CD14-positive monocyte (primary cell): ENCODE data around the gene RAMACL. TPM values are rescaled to one million over a fixed set of nuclear protein-coding genes. Genes with fewer than 3 reads are reported as not detected.

Source experiments
- DNase-seq, 3 donors: peaks; one replicate each; pipeline ENCODE4 v3.0.0-alpha.2; 2011 to 2022
- H2AFZ ChIP-seq: 2 replicates; pipeline ENCODE4 v1.6.0; 2012; ENCODE audit warnings: mild to moderate bottlenecking, low read depth, low read length, inconsistent platforms; ENCODE audit not compliant: insufficient read depth, poor library complexity, severe bottlenecking
- H3K27ac ChIP-seq, 2 donors: 1 replicate in 1 of 2; 2 replicates in 1 of 2; pipeline ENCODE4 v1.5.1; 2012 to 2013; ENCODE audit warnings: low read length in 2 of 2, control low read depth in 1 of 2, inconsistent platforms in 1 of 2, low read depth in 1 of 2, mild to moderate bottlenecking in 1 of 2
- H3K27me3 ChIP-seq, 2 donors: one replicate each; pipeline versions ENCODE4 v1.6.0 to v1.6.1; 2011 to 2013; ENCODE audit warnings: low read length in 2 of 2; ENCODE audit not compliant: control insufficient read depth in 2 of 2, insufficient read depth in 2 of 2
- H3K36me3 ChIP-seq, 2 donors: replicated peaks in 1 of 2; 1 replicate in 1 of 2; 2 replicates in 1 of 2; pipeline versions ENCODE4 v1.5.1 to v1.6.1; 2012 to 2013; ENCODE audit warnings: low read length in 2 of 2, control low read depth in 1 of 2, inconsistent platforms in 1 of 2, mild to moderate bottlenecking in 1 of 2; ENCODE audit not compliant: insufficient read depth in 2 of 2, control insufficient read depth in 1 of 2
- H3K4me1 ChIP-seq, 2 donors: 1 replicate in 1 of 2; 2 replicates in 1 of 2; pipeline versions ENCODE4 v1.5.1 to v1.6.1; 2012 to 2013; ENCODE audit warnings: low read length in 2 of 2, control low read depth in 1 of 2, inconsistent platforms in 1 of 2, mild to moderate bottlenecking in 1 of 2, moderate library complexity in 1 of 2; ENCODE audit not compliant: insufficient read depth in 2 of 2, control insufficient read depth in 1 of 2
- H3K4me2 ChIP-seq: replicated peaks from 2 replicates; pipeline ENCODE3; 2012; ENCODE audit warnings: low read length, moderate library complexity, mild to moderate bottlenecking; ENCODE audit not compliant: poor library complexity, severe bottlenecking; ENCODE audit errors: extremely low read depth
- H3K4me3 ChIP-seq, 3 experiments: fragments of 200-600 bp in 1 of 3; sonication (generic) in 1 of 3; replicated peaks in 1 of 3; 1 replicate in 2 of 3; 2 replicates in 1 of 3; pipeline ENCODE4 v1.5.1; 2011 to 2013; ENCODE audit warnings: low read length in 3 of 3, mild to moderate bottlenecking in 3 of 3, control low read depth in 2 of 3, low read depth in 2 of 3, inconsistent platforms in 1 of 3, moderate library complexity in 1 of 3
- H3K79me2 ChIP-seq: 2 replicates; pipeline ENCODE4 v1.6.0; 2012; ENCODE audit warnings: mild to moderate bottlenecking, control low read depth, inconsistent platforms, low read length, moderate library complexity; ENCODE audit not compliant: insufficient read depth
- H3K9ac ChIP-seq: 2 replicates; pipeline ENCODE4 v1.6.0; 2017; ENCODE audit warnings: low read length, mild to moderate bottlenecking; ENCODE audit not compliant: insufficient read depth, poor library complexity, severe bottlenecking
- H3K9me3 ChIP-seq, 2 donors: replicated peaks in 1 of 2; 1 replicate in 1 of 2; 2 replicates in 1 of 2; pipeline versions ENCODE4 v1.5.1 to v1.6.1; 2012 to 2013; ENCODE audit warnings: low read length in 2 of 2, control low read depth in 1 of 2; ENCODE audit not compliant: control insufficient read depth in 1 of 2, insufficient read depth in 1 of 2
- H4K20me1 ChIP-seq: 2 replicates; pipeline ENCODE4 v1.6.0; 2012; ENCODE audit warnings: mild to moderate bottlenecking, low read length, control low read depth, moderate library complexity; ENCODE audit not compliant: insufficient read depth
- H3K27ac Mint-ChIP-seq, 7 donors: one replicate each; pipeline ENCODE4 v1.8.0; 2020; ENCODE audit warnings: mild to moderate bottlenecking in 7 of 7, mixed read lengths in 7 of 7, moderate library complexity in 6 of 7, inconsistent platforms in 2 of 7
- H3K27me3 Mint-ChIP-seq, 3 donors: one replicate each; pipeline ENCODE4 v1.8.0; 2021 to 2022; ENCODE audit warnings: low read depth in 3 of 3, mild to moderate bottlenecking in 3 of 3, mixed read lengths in 3 of 3, moderate library complexity in 3 of 3, inconsistent platforms in 1 of 3
- H3K36me3 Mint-ChIP-seq, 2 donors: one replicate each; pipeline ENCODE4 v1.8.0; 2020; ENCODE audit warnings: mixed read lengths in 2 of 2, inconsistent platforms in 1 of 2, mild to moderate bottlenecking in 1 of 2
- H3K4me1 Mint-ChIP-seq: one replicate; pipeline ENCODE4 v1.8.0; 2020; ENCODE audit warnings: mild to moderate bottlenecking, mixed read lengths
- H3K4me3 Mint-ChIP-seq, 2 donors: one replicate each; pipeline ENCODE4 v1.8.0; 2020; ENCODE audit warnings: mild to moderate bottlenecking in 2 of 2, mixed read lengths in 2 of 2, moderate library complexity in 1 of 2
- H3K9me3 Mint-ChIP-seq, 7 donors: one replicate each; pipeline ENCODE4 v1.8.0; 2020 to 2022; ENCODE audit warnings: mixed read lengths in 7 of 7, mild to moderate bottlenecking in 6 of 7, moderate library complexity in 6 of 7, inconsistent platforms in 2 of 7
- WGBS: methylation state at CpG from one replicate; pipeline ENCODE4 v1.1.5; 2013; ENCODE audit warnings: missing lambda C conversion rate; ENCODE audit not compliant: insufficient coverage; 5-methylcytosine and 5-hydroxymethylcytosine counted together
- intact Hi-C, 2 donors: fragments of 100-400 bp; cut with micrococcal nuclease; formaldehyde crosslinking; loops; one replicate each; pipeline versions ENCODE4 v1.15.0 to v1.15.1; 2023
- polyA plus RNA-seq, 3 donors: library from polyadenylated mRNA; depleted of rRNA in 1 of 3; unstranded in 2 of 3; stranded (reverse) in 1 of 3; fragments of 300-500 nt in 2 of 3; fragments of >200 nt in 1 of 3; fragmentation: Illumina TruSeq in 2 of 3; gene quantifications; 1 replicate in 2 of 3; 2 replicates in 1 of 3; pipeline ENCODE4 v1.2.3, GENCODE V29; 2012 to 2021
- TF ChIP-seq, protein P1 (sequence below): fragments of 200-600 bp; IDR thresholded peaks from one replicate; pipeline ENCODE4 v1.8.0; 2022; ENCODE audit warnings: antibody characterized with exemption, mild to moderate bottlenecking

Gene RAMACL
- polyA plus RNA-seq, 3 donors = 0.05 to 0.33 (median 0.11) TPM

- H3K4me1 ChIP-seq = no peaks in the 10 kb centered on the region
- intact Hi-C loops = loop anchor here (10.0 kb wide), 3 partner anchors 236 to 366 kb away; partner anchors contain the start of genes MPC1 (in 1 of the 2) and RNASET2 (in 1 of the 2)
- no peaks in the 10 kb centered on the region for H3K36me3 ChIP-seq
- H3K79me2 ChIP-seq = no peaks in the 10 kb centered on the region
- Mint-ChIP-seq H3K9me3 (peaks cover 0 to 9% (median 4%) of the 10 kb centered on the region in 7 donors), H3K4me3 (no peak overlapping the region), H3K27me3 (peaks cover 7 to 13% (median 11%) of the 10 kb centered on the region in 3 donors), H3K4me1 (peaks cover 3% of the 10 kb centered on the region), H3K27ac (no peak overlapping the region), H3K36me3 (peaks cover 6 to 7% of the 10 kb centered on the region in 2 donors)
- H3K4me3 ChIP-seq = no peak overlapping the region
- no peak overlapping the region for H3K9ac ChIP-seq
- H3K4me2 ChIP-seq = no peak overlapping the region
- peaks cover 3 to 4% of the 10 kb centered on the region in 2 donors for H3K27me3 ChIP-seq
- WGBS = 98% methylated on average over 4 of the region's 8 CpGs
- no peaks in the 10 kb centered on the region for H4K20me1 ChIP-seq
- H3K27ac ChIP-seq = no peak overlapping the region
- H3K9me3 ChIP-seq = no peaks in the 10 kb centered on the region
- no peak for DNase-seq
- TF ChIP-seq, protein P1, sequence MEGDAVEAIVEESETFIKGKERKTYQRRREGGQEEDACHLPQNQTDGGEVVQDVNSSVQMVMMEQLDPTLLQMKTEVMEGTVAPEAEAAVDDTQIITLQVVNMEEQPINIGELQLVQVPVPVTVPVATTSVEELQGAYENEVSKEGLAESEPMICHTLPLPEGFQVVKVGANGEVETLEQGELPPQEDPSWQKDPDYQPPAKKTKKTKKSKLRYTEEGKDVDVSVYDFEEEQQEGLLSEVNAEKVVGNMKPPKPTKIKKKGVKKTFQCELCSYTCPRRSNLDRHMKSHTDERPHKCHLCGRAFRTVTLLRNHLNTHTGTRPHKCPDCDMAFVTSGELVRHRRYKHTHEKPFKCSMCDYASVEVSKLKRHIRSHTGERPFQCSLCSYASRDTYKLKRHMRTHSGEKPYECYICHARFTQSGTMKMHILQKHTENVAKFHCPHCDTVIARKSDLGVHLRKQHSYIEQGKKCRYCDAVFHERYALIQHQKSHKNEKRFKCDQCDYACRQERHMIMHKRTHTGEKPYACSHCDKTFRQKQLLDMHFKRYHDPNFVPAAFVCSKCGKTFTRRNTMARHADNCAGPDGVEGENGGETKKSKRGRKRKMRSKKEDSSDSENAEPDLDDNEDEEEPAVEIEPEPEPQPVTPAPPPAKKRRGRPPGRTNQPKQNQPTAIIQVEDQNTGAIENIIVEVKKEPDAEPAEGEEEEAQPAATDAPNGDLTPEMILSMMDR = no peak
- no peak overlapping the region for H2AFZ ChIP-seq
Observed at GRCh38 chr6:166620478-166621113, 34.1 kb upstream of the RAMACL start.

DNA sequence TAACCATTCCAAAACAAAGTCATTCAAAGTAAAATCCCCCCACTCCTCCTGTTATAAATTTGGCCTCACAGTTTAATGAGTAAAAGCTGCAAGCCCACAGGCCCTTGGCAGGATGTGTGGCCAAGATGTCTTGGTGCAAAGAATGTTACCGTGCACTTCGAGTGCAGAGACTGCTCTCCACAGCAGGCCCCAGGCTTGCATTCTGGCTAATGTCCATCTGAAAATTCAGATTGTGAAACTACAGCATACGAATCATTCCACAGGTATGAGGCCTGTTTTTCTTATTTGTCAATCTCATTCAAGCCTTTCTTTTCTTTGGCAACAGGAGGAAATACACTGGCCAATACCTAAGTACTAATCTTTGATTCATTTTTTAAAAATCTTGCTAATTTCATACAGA lies 33.4 kb upstream of the RAMACL start:
- H2AFZ ChIP-seq = no peak overlapping the region
- Mint-ChIP-seq H3K36me3 (peaks cover 6 to 7% of the 10 kb centered on the region in 2 donors), H3K9me3 (peaks cover 0 to 9% (median 4%) of the 10 kb centered on the region in 7 donors), H3K4me1 (peaks cover 3% of the 10 kb centered on the region), H3K27me3 (peaks cover 3 to 7% (median 4%) of the 10 kb centered on the region in 3 donors), H3K27ac (no peak overlapping the region), H3K4me3 (no peak overlapping the region)
- no peak overlapping the region for H3K4me2 ChIP-seq
- H3K27me3 ChIP-seq = no peaks in the 10 kb centered on the region
- no peak overlapping the region for H3K4me3 ChIP-seq
- H3K79me2 ChIP-seq = no peaks in the 10 kb centered on the region
- intact Hi-C loops = loop anchor here (10.0 kb wide), 3 partner anchors 235 to 365 kb away; partner anchors contain the start of genes MPC1 (in 1 of the 2) and RNASET2 (in 1 of the 2)
- no peak for DNase-seq
- no peaks in the 10 kb centered on the region for H4K20me1 ChIP-seq
- H3K9ac ChIP-seq = no peak overlapping the region
- TF ChIP-seq, protein P1 = no peak
- no peaks in the 10 kb centered on the region for H3K4me1 ChIP-seq
- no peaks in the 10 kb centered on the region for H3K9me3 ChIP-seq
- WGBS = 92% methylated on average over 2 of the region's 3 CpGs
- no peak overlapping the region for H3K27ac ChIP-seq
- no peaks in the 10 kb centered on the region for H3K36me3 ChIP-seq
